OCI-LY7 (cell line): Measurements from ENCODE around the gene SASH3. TPM values are rescaled to one million over a fixed set of nuclear protein-coding genes. Genes with fewer than 3 reads are reported as not detected.
A peak's percentile ranks its signal among the peaks of the same experiment; 100 is the strongest.

Experiments
- BruUV-seq: library from RNA; stranded (reverse); fragments of 400-500 nt; replicated peaks from 2 replicates; lab custom pipeline; 2021; lab: Mats Ljungman, UMichigan
- CTCF ChIA-PET: fragments of 300-600 bp; sonication (Branson Sonifier 250); formaldehyde crosslinking; loops from one replicate; lab custom pipeline; 2022; ENCODE audit warnings: antibody characterized with exemption; ENCODE audit not compliant: unreplicated experiment; lab: Charles Lee
- POLR2A ChIA-PET: fragments of 300-600 bp; sonication (Branson Sonifier 250); formaldehyde crosslinking; loops from one replicate; lab custom pipeline; 2022; ENCODE audit warnings: antibody characterized with exemption; lab: Charles Lee
- DNase-seq: peaks from one replicate; pipeline ENCODE4 v3.0.0-alpha.2; 2015; ENCODE audit warnings: low spot score
- H2AFZ ChIP-seq: fragments of 200-600 bp; sonication (generic), shearing (Covaris generic); 2 replicates; pipeline ENCODE4 v1.6.1; 2014; ENCODE audit warnings: mild to moderate bottlenecking, antibody characterized with exemption, low read length, moderate library complexity
- H3K27ac ChIP-seq: fragments of 200-600 bp; sonication (generic); 2 replicates; pipeline ENCODE4 v1.5.1; 2014; ENCODE audit warnings: mixed run types, low read depth, mild to moderate bottlenecking, moderate library complexity, low read length, inconsistent platforms; ENCODE audit not compliant: poor library complexity, severe bottlenecking
- H3K36me3 ChIP-seq: fragments of 200-600 bp; sonication (generic); 2 replicates; pipeline ENCODE4 v1.6.1; 2014; ENCODE audit warnings: mild to moderate bottlenecking, antibody characterized with exemption, low read length, moderate library complexity, mixed read lengths; ENCODE audit not compliant: insufficient read depth
- H3K4me1 ChIP-seq: fragments of 200-600 bp; sonication (generic); 2 replicates; pipeline ENCODE4 v1.5.1; 2014; ENCODE audit warnings: mild to moderate bottlenecking, low read length; ENCODE audit not compliant: insufficient read depth, poor library complexity, severe bottlenecking
- H3K4me2 ChIP-seq: fragments of 200-600 bp; sonication (generic); 2 replicates; pipeline ENCODE4 v1.6.1; 2014; ENCODE audit warnings: mild to moderate bottlenecking, low read length
- H3K4me3 ChIP-seq: fragments of 200-600 bp; sonication (generic); 2 replicates; pipeline ENCODE4 v1.5.1; 2014; ENCODE audit warnings: mild to moderate bottlenecking, low read depth, low read length; ENCODE audit not compliant: poor library complexity, severe bottlenecking
- H3K79me2 ChIP-seq: fragments of 200-600 bp; sonication (generic); 2 replicates; pipeline ENCODE4 v1.6.1; 2016; ENCODE audit warnings: low read depth, mild to moderate bottlenecking, low read length, moderate library complexity, mixed read lengths; ENCODE audit not compliant: insufficient read depth
- H3K9me2 ChIP-seq: fragments of 200-600 bp; sonication (generic); 2 replicates; pipeline ENCODE4 v1.6.1; 2016; ENCODE audit warnings: mild to moderate bottlenecking, low read length, mixed read lengths; ENCODE audit not compliant: insufficient read depth
- H3K9me3 ChIP-seq: fragments of 200-600 bp; sonication (generic); 2 replicates; pipeline ENCODE4 v1.6.1; 2014; ENCODE audit warnings: mild to moderate bottlenecking, mixed run types, low read length, mixed read lengths
- H4K20me1 ChIP-seq: fragments of 200-600 bp; sonication (generic); 2 replicates; pipeline ENCODE4 v1.6.1; 2014; ENCODE audit warnings: mild to moderate bottlenecking, antibody characterized with exemption, low read length, moderate library complexity, mixed read lengths; ENCODE audit not compliant: insufficient read depth
- EZH2phosphoT487 ChIP-seq: fragments of 200-600 bp; sonication (generic); IDR thresholded peaks from 2 replicates; pipeline ENCODE4 v1.6.1; 2018; ENCODE audit warnings: low read depth, borderline replicate concordance, mild to moderate bottlenecking, mixed run types, antibody characterized with exemption, low read length, moderate library complexity, mixed read lengths
- intact Hi-C: fragments of 100-400 bp; cut with micrococcal nuclease; formaldehyde crosslinking; loops from one replicate; pipeline ENCODE4 v1.10.0; 2022; ENCODE audit not compliant: unreplicated experiment
- total RNA-seq, 2 experiments: library from RNA; depleted of rRNA in 1 of 2; stranded (reverse); fragments of >200 nt in 1 of 2; shearing (Covaris generic) in 1 of 2; gene quantifications; 2 replicates each; pipeline ENCODE4 v1.2.3, GENCODE V29; 2014 to 2022
- TF ChIP-seq, protein P1 (sequence below): fragments of 200-600 bp; sonication (generic); conservative IDR thresholded peaks from 2 replicates; pipeline ENCODE4 v1.5.1; 2014; ENCODE audit warnings: mild to moderate bottlenecking, antibody characterized with exemption, low read length, moderate library complexity, mixed read lengths

Gene SASH3
- total RNA-seq, 2 experiments from 2014 or later: 157 to 194 TPM

DNA sequence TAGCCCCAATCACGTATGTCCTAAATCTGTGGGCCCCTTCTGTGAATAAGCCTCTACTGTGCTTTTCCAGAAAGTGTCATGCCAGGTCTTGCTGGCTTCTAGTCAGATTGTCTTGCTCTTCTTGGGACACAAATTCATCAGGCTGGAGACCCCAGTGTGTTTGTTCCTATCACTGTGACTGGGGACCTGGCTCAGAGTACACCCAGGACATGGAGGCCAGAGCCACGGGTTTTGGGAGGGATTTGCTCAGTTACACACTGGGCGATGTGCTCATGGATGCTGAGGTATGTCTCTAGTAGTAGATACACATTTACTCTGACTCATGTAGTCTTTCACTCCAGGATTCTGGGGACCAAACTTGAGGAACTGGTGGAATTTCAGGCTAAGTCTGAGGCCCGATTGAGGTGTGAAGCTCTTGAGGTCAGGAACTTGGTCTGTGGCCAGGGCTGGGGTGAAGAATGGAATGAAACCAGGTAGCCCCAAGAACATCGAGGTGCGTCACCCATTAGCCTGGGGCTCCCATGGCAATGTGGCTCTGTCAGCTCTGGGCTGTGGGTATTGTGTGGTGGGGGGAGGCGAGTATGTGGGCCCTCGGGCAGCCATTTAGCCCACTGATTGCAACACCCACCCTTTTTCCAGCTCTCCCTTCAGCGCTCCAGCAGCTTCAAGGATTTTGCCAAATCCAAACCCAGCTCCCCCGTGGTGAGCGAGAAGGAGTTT is 7.7 kb downstream of the SASH3 start:
- peaks cover 91% of the 10 kb centered on the region for H3K36me3 ChIP-seq
- no TSS peak for BruUV-seq
- DNase-seq: no peak
- CTCF ChIA-PET: no interaction called here
- H3K4me3 ChIP-seq: no peak overlapping the region
- no peaks in the 10 kb centered on the region for H3K9me2 ChIP-seq
- no peaks in the 10 kb centered on the region for H3K9me3 ChIP-seq
- H3K4me1 ChIP-seq: peaks cover 51% of the 10 kb centered on the region
- TF ChIP-seq, protein P1, sequence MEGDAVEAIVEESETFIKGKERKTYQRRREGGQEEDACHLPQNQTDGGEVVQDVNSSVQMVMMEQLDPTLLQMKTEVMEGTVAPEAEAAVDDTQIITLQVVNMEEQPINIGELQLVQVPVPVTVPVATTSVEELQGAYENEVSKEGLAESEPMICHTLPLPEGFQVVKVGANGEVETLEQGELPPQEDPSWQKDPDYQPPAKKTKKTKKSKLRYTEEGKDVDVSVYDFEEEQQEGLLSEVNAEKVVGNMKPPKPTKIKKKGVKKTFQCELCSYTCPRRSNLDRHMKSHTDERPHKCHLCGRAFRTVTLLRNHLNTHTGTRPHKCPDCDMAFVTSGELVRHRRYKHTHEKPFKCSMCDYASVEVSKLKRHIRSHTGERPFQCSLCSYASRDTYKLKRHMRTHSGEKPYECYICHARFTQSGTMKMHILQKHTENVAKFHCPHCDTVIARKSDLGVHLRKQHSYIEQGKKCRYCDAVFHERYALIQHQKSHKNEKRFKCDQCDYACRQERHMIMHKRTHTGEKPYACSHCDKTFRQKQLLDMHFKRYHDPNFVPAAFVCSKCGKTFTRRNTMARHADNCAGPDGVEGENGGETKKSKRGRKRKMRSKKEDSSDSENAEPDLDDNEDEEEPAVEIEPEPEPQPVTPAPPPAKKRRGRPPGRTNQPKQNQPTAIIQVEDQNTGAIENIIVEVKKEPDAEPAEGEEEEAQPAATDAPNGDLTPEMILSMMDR: no peak
- no peak for TF ChIP-seq EZH2phosphoT487
- H3K27ac ChIP-seq: peak overlapping the region; percentile 78
- POLR2A ChIA-PET: interaction anchor here (0.5 to 1.4 kb wide), 10 partner anchors 10 to 280 kb away, joined by 3 to 6 read pairs (median 3); no protein-coding TSS in a partner anchor
- no peak overlapping the region for H2AFZ ChIP-seq
- peaks cover 17% of the 10 kb centered on the region for H4K20me1 ChIP-seq
- no peak overlapping the region for H3K4me2 ChIP-seq
- intact Hi-C loops: loop anchor here (10.0 kb wide), 1 partner anchor 387 kb away; the partner anchor contains the start of gene RAB33A
- H3K79me2 ChIP-seq: peaks cover 61% of the 10 kb centered on the region

DNA sequence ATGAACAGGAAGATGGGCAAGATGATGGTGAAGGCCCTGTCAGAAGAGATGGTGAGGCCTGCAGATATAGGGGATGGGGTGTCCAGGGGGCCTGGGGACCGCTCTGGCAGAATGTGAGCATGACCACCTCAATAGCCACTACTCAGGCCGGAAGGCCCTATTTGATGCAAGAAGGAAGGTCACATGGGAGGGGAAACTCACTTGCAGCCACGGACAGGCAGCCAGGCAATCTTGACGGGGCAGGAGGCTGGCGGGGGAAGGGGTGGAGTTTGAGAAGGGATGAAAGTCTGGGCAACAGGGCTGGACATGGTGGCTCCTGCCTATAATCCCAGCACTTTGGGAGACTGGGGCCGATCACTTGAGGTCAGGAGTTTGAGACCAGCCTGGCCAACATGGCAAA is 8.8 kb downstream of the SASH3 start:
- peaks cover 13% of the 10 kb centered on the region for H4K20me1 ChIP-seq

More for the DNA sequence above, 8.8 kb downstream of the SASH3 start:
- Histone ChIP-seq H3K4me1 (peaks cover 41% of the 10 kb centered on the region), H3K4me3 (no peak overlapping the region), H3K79me2 (peaks cover 51% of the 10 kb centered on the region), H3K4me2 (no peak overlapping the region), H3K27ac (no peak overlapping the region), H2AFZ (no peak overlapping the region), H3K36me3 (peaks cover 91% of the 10 kb centered on the region), H3K9me2 (no peaks in the 10 kb centered on the region), H3K9me3 (no peaks in the 10 kb centered on the region)
- no TSS peak for BruUV-seq
- TF ChIP-seq, protein P1: no peak
- no peak for TF ChIP-seq EZH2phosphoT487
- CTCF ChIA-PET: no interaction called here
- intact Hi-C loops: loop anchor here (10.0 kb wide), 1 partner anchor 386 kb away; the partner anchor contains the start of gene RAB33A
- DNase-seq: no peak
- POLR2A ChIA-PET: no interaction called here
